ENCODE measurements around the gene SUSD5.

DNA sequence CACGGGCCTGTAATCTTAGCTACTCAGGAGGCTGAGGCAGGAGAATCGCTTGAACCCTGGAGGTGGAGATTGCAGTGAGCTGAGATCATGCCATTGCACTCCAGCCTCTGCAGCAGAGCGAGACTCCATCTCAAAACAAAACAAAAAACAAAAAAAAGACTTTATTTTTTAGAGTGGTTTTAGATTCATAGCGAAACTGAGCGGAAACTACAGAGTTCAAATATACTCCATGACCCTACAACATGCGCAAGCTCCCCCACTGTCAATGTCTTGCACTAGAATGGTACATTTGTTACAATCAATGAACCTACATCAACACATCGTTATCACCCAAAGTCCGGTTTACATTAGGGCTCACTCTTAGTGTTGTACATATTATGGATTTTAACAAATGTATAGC is 107.0 kb downstream of the SUSD5 start:
- TF ChIP-seq EZH2phosphoT487 (IDR thresholded peaks at IDR 0.05; ENCODE audit: low read depth, severe bottlenecking, unreplicated experiment), result no peak
- no peak for TF ChIP-seq EZH2 (IDR thresholded peaks at IDR 0.05; ENCODE audit: borderline replicate concordance)
